ENCODE data around the gene GRM1.

The GRM1 gene

GRCh38 chr6:146441907-146442306 is 413.0 kb downstream of the GRM1 start:
- TF ChIP-seq CTCF (IDR thresholded peaks at IDR 0.05; ENCODE audit: low read length, missing control alignments): no peak
- no peak overlapping the region for H3K4me3 ChIP-seq (replicated peaks; ENCODE audit: low read depth, low read length)
- DNase-seq (ENCODE audit: low read depth): no peak

- TF ChIP-seq CTCF (IDR thresholded peaks at IDR 0.05; ENCODE audit: low read length, missing control alignments): no peak
- DNase-seq (ENCODE audit: low read depth): no peak
- no peak overlapping the region for H3K4me3 ChIP-seq (replicated peaks; ENCODE audit: low read depth, low read length)
These were observed 415.3 kb downstream of the GRM1 start for GRCh38 chr6:146444189-146444588.

GRCh38 chr6:146445233-146445632 is 416.4 kb downstream of the GRM1 start:
- no peak overlapping the region for H3K4me3 ChIP-seq (replicated peaks; ENCODE audit: low read depth, low read length)
- no peak for TF ChIP-seq CTCF (IDR thresholded peaks at IDR 0.05; ENCODE audit: low read length, missing control alignments)
- no peak for DNase-seq (ENCODE audit: low read depth)

- no peak for TF ChIP-seq CTCF (IDR thresholded peaks at IDR 0.05; ENCODE audit: low read length, missing control alignments)
- no peak overlapping the region for H3K4me3 ChIP-seq (replicated peaks; ENCODE audit: low read depth, low read length)
- no peak for DNase-seq (ENCODE audit: low read depth)
These were observed 428.0 kb downstream of the GRM1 start for GRCh38 chr6:146456886-146457285.

- no peak for DNase-seq (ENCODE audit: low read depth)
- TF ChIP-seq CTCF (IDR thresholded peaks at IDR 0.05; ENCODE audit: low read length, missing control alignments): no peak
- no peak overlapping the region for H3K4me3 ChIP-seq (replicated peaks; ENCODE audit: low read depth, low read length)
These were observed 432.1 kb downstream of the GRM1 start for GRCh38 chr6:146460941-146461340.

- H3K4me3 ChIP-seq (replicated peaks; ENCODE audit: low read depth, low read length): no peak overlapping the region
- TF ChIP-seq CTCF (IDR thresholded peaks at IDR 0.05; ENCODE audit: low read length, missing control alignments): no peak
- no peak for DNase-seq (ENCODE audit: low read depth)
These were observed 441.4 kb downstream of the GRM1 start for GRCh38 chr6:146470091-146470770.

- no peak for DNase-seq (ENCODE audit: low read depth)
- no peak for TF ChIP-seq CTCF (IDR thresholded peaks at IDR 0.05; ENCODE audit: low read length, missing control alignments)
These were observed 444.1 kb downstream of the GRM1 start for GRCh38 chr6:146472918-146473317.

More at GRCh38 chr6:146472918-146473317, 444.1 kb downstream of the GRM1 start:
- H3K4me3 ChIP-seq (replicated peaks; ENCODE audit: low read depth, low read length): no peak overlapping the region

Measured in fibroblast of pulmonary artery (primary cell).